Esophagus muscularis mucosa (tissue), 4 donors: ENCODE data around the gene MOCOS. TPM values are rescaled to one million over a fixed set of nuclear protein-coding genes. Genes with fewer than 3 reads are reported as not detected.

Source experiments
- DNase-seq: peaks from one replicate; pipeline ENCODE4 v3.0.0-alpha.2; 2017; ENCODE audit errors: extremely low spot score
- H3K27ac ChIP-seq, 4 donors: fragments of 200-600 bp; sonication (generic); replicated peaks in 1 of 4; 1 replicate in 3 of 4; 2 replicates in 1 of 4; pipeline ENCODE4 v1.5.1; 2016 to 2019; ENCODE audit warnings: mild to moderate bottlenecking in 1 of 4
- H3K27me3 ChIP-seq, 4 donors: fragments of 200-600 bp; sonication (generic); one replicate each; pipeline versions ENCODE4 v1.5.1 to v1.6.0; 2016 to 2019
- H3K36me3 ChIP-seq, 4 donors: fragments of 200-600 bp; sonication (generic); one replicate each; pipeline ENCODE4 v1.5.1; 2016 to 2019
- H3K4me1 ChIP-seq, 4 donors: fragments of 200-600 bp; sonication (generic); one replicate each; pipeline ENCODE4 v1.5.1; 2016 to 2019
- H3K4me3 ChIP-seq, 4 donors: fragments of 200-600 bp; sonication (generic); 1 replicate in 2 of 4; 2 replicates in 2 of 4; pipeline ENCODE4 v1.5.1; 2016 to 2019; ENCODE audit warnings: mild to moderate bottlenecking in 4 of 4, moderate library complexity in 1 of 4
- H3K9me3 ChIP-seq, 4 donors: fragments of 200-600 bp; sonication (generic); 1 replicate in 3 of 4; 2 replicates in 1 of 4; pipeline ENCODE4 v1.5.1; 2016 to 2019
- EP300 ChIP-seq: sonication (generic); formaldehyde crosslinking; IDR thresholded peaks from one replicate; pipeline ENCODE4 v1.6.1; 2017; ENCODE audit warnings: antibody characterized with exemption
- POLR2A ChIP-seq: fragments of 450-650 bp; IDR thresholded peaks from one replicate; pipeline ENCODE4 v1.6.1; 2017; ENCODE audit warnings: antibody characterized with exemption, moderate library complexity, mild to moderate bottlenecking, low read depth
- POLR2AphosphoS5 ChIP-seq, 2 donors: sonication (generic); formaldehyde crosslinking; IDR thresholded peaks; one replicate each; pipeline ENCODE4 v1.6.1; 2017; ENCODE audit warnings: antibody characterized with exemption in 2 of 2
- WGBS: methylation state at CpG from one replicate; pipeline ENCODE4 v1.1.5; 2018; 5-methylcytosine and 5-hydroxymethylcytosine counted together
- intact Hi-C: fragments of 100-400 bp; cut with DNase I; formaldehyde crosslinking; loops from one replicate; pipeline ENCODE4 v1.15.1; 2023
- total RNA-seq, 4 donors: library from RNA; depleted of rRNA; stranded (reverse); fragments of >200 nt; gene quantifications; one replicate each; pipeline versions ENCODE4 v1.1.0 to v1.2.1, GENCODE V29; 2016
- TF ChIP-seq, protein P1 (sequence below), 3 experiments: fragments of 200-600 bp in 2 of 3; fragments of 450-650 bp in 1 of 3; sonication (generic) in 2 of 3; IDR thresholded peaks; one replicate each; pipeline ENCODE4 v1.5.1; 2017 to 2019; ENCODE audit warnings: antibody characterized with exemption in 3 of 3, mild to moderate bottlenecking in 2 of 3, moderate library complexity in 1 of 3

MOCOS gene
- total RNA-seq, 4 donors from 2014 or later = 0.98 to 1.7 (median 1.4) TPM

DNA sequence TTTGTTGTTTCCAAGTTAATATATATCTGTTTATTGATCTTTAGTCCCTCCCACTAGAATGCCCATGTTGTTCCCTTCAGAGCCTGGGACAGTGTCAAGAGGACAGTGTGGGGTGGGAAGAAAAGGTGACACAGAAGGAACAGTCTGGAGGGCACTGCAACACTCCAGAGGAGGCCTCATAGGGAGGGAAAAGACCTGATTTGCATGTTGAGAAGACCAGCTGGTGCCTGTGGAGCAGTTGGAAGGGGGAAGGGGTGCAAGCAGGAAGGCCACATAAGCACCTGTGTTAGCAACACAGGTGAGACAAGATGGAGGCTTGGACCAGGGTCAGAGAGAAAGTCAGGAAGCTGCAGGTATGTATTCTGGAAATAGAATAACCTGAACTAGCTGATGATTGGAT is 62.1 kb downstream of the MOCOS start:
- peak; percentile 64 for DNase-seq
- TF ChIP-seq POLR2AphosphoS5 (IDR thresholded peaks at IDR 0.05) (no peak), POLR2A (no peak), EP300 (no peak)
- Histone ChIP-seq H3K4me1 (no peaks in the 10 kb centered on the region), H3K27ac (no peak overlapping the region), H3K9me3 (peaks cover 0 to 12% (median 9%) of the 10 kb centered on the region in 4 donors), H3K4me3 (no peak overlapping the region), H3K36me3 (no peaks in the 10 kb centered on the region), H3K27me3 (no peaks in the 10 kb centered on the region)
- intact Hi-C loops = no loop called here

DNA sequence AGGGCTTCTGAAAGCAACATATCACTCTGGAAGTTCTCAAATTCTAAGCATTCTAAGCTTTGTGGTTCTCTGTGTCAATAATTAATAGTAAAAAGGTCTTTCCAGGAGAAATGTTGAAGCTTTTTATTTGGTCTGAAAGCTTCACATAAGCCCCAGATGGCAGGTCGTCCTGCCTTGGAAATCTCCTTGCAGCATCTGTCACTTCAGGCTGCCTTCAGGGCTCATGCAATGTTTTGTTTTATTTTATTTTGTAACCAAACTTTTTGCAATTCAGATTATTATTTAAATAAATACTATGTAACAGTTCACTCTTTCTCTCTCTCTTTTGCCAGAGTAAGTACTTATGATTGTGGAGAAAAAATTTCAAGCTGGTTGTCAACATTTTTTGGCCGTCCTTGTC is 63.5 kb downstream of the MOCOS start:
- Histone ChIP-seq H3K4me1 (no peaks in the 10 kb centered on the region), H3K27me3 (no peaks in the 10 kb centered on the region), H3K36me3 (no peaks in the 10 kb centered on the region), H3K9me3 (peaks cover 0 to 9% (median 5%) of the 10 kb centered on the region in 4 donors), H3K27ac (no peak overlapping the region), H3K4me3 (no peak overlapping the region)
- TF ChIP-seq, protein P1, sequence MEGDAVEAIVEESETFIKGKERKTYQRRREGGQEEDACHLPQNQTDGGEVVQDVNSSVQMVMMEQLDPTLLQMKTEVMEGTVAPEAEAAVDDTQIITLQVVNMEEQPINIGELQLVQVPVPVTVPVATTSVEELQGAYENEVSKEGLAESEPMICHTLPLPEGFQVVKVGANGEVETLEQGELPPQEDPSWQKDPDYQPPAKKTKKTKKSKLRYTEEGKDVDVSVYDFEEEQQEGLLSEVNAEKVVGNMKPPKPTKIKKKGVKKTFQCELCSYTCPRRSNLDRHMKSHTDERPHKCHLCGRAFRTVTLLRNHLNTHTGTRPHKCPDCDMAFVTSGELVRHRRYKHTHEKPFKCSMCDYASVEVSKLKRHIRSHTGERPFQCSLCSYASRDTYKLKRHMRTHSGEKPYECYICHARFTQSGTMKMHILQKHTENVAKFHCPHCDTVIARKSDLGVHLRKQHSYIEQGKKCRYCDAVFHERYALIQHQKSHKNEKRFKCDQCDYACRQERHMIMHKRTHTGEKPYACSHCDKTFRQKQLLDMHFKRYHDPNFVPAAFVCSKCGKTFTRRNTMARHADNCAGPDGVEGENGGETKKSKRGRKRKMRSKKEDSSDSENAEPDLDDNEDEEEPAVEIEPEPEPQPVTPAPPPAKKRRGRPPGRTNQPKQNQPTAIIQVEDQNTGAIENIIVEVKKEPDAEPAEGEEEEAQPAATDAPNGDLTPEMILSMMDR (IDR thresholded peaks at IDR 0.05) = no peak
- TF ChIP-seq POLR2AphosphoS5 (IDR thresholded peaks at IDR 0.05) (no peak), EP300 (no peak), POLR2A (no peak)
- intact Hi-C loops = no loop called here
- 77% methylated on average over 2 of the region's 2 CpGs for WGBS
- DNase-seq = no peak

- H3K27ac ChIP-seq = no peak overlapping the region
- intact Hi-C loops = no loop called here
- H3K4me1 ChIP-seq = no peaks in the 10 kb centered on the region
- H3K4me3 ChIP-seq = no peak overlapping the region
- 77% methylated on average over 10 of the region's 10 CpGs for WGBS
- TF ChIP-seq POLR2AphosphoS5 (IDR thresholded peaks at IDR 0.05) (no peak), EP300 (no peak), POLR2A (no peak)
- TF ChIP-seq, protein P1 (IDR thresholded peaks at IDR 0.05) = no peak
- DNase-seq = peak; percentile 70
- H3K9me3 ChIP-seq = no peaks in the 10 kb centered on the region
- no peaks in the 10 kb centered on the region for H3K36me3 ChIP-seq
- H3K27me3 ChIP-seq = no peaks in the 10 kb centered on the region
Observed at GRCh38 chr18:36255072-36255698, 67.9 kb downstream of the MOCOS start.

DNA sequence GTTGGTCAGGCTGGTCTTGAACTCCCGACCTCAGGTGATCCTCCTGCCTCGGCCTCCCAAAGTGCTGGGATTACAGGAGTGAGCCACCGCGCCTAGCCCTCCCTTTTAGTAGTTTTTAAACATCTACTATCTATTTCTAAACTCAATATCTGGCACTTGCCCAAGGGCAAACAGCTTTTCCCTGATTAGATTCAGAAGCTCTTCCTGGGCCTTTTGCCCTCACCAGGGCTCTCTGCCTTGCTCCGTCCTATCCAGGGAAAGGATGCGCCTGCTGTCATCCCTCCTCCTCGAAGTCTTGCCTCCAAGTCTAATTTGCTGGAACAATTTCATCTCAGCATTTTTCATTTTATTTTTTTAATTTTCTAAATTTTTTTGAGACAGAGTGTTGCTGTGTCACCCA is 68.8 kb downstream of the MOCOS start:
- H3K36me3 ChIP-seq = no peaks in the 10 kb centered on the region
- no peaks in the 10 kb centered on the region for H3K27me3 ChIP-seq
- H3K27ac ChIP-seq = no peak overlapping the region
- WGBS = 96% methylated on average over 7 of the region's 7 CpGs
- no peaks in the 10 kb centered on the region for H3K4me1 ChIP-seq
- peak; percentile 70 for DNase-seq
- no peak for TF ChIP-seq POLR2AphosphoS5 (IDR thresholded peaks at IDR 0.05)
- TF ChIP-seq, protein P1 (IDR thresholded peaks at IDR 0.05) = no peak
- TF ChIP-seq EP300 = no peak
- TF ChIP-seq POLR2A = no peak
- no peaks in the 10 kb centered on the region for H3K9me3 ChIP-seq
- intact Hi-C loops = no loop called here
- no peak overlapping the region for H3K4me3 ChIP-seq

DNA sequence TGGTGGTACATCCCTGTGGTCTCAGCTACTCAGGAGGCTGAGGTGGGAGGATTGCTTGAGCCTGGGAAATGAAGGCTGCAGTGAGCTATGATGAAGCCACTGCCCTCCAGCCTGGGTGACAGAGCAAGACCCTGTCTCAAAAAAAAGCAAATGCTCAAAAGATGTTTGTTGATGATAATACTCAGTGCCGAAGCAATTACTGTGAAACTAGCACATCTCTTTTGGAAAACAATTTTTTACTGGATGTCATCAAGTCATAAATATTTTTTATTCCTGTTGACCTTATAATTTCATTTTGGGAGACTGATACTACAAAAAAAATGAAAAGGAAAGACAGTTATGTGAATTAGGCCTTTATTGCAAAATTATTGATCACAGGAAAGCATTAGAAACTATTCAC is 75.7 kb downstream of the MOCOS start:
- Histone ChIP-seq H3K27ac (no peak overlapping the region), H3K4me3 (no peak overlapping the region)

More for the DNA sequence above, 75.7 kb downstream of the MOCOS start:
- no peak for DNase-seq
- Histone ChIP-seq H3K36me3 (no peaks in the 10 kb centered on the region), H3K4me1 (no peaks in the 10 kb centered on the region), H3K9me3 (no peaks in the 10 kb centered on the region), H3K27me3 (no peaks in the 10 kb centered on the region)
- intact Hi-C loops = no loop called here
- 95% methylated on average over 1 of the region's 1 CpG for WGBS
- TF ChIP-seq EP300 (no peak), POLR2A (no peak), POLR2AphosphoS5 (IDR thresholded peaks at IDR 0.05) (no peak)
- TF ChIP-seq, protein P1 (IDR thresholded peaks at IDR 0.05) = no peak
